ENCODE data around the gene LUC7L3.

The LUC7L3 gene

DNA sequence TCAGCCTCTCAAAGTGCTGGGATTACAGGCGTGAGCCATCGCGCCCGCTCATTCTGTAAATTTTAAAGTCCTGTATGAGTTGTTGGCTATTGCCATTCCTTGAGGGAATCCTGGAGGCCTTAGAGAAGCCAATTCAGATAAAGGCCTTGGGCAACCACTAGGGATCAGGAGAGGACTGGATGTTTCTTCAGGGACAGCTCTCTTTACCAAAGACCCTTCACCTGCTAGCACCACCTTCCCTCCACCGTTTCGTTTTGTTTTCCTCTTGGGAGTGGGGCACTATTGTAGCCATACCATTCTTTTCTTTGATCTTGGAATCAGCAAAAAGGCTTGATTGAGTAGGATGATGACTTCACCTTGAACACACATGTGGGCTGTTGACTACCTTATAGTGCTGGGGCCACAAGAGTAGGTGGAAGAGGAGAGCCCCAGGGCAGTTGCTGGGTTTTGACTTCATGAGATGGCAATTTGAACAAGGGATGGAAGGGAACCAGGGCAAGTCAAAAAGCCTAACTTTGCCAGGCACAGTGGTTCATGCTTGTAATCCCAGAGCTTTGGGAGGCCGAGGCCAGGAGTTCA lies 54.9 kb downstream of the LUC7L3 start:
- H3K4me1 Mint-ChIP-seq: peaks cover 4% of the 10 kb centered on the region
- no peak overlapping the region for H3K4me3 Mint-ChIP-seq
- H3K27ac Mint-ChIP-seq: no peak overlapping the region
- TF ChIP-seq, protein P1, sequence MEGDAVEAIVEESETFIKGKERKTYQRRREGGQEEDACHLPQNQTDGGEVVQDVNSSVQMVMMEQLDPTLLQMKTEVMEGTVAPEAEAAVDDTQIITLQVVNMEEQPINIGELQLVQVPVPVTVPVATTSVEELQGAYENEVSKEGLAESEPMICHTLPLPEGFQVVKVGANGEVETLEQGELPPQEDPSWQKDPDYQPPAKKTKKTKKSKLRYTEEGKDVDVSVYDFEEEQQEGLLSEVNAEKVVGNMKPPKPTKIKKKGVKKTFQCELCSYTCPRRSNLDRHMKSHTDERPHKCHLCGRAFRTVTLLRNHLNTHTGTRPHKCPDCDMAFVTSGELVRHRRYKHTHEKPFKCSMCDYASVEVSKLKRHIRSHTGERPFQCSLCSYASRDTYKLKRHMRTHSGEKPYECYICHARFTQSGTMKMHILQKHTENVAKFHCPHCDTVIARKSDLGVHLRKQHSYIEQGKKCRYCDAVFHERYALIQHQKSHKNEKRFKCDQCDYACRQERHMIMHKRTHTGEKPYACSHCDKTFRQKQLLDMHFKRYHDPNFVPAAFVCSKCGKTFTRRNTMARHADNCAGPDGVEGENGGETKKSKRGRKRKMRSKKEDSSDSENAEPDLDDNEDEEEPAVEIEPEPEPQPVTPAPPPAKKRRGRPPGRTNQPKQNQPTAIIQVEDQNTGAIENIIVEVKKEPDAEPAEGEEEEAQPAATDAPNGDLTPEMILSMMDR (IDR thresholded peaks at IDR 0.05; ENCODE audit: unreplicated experiment in 3 of 3): no peak
- peaks cover 3% of the 10 kb centered on the region for H3K27me3 Mint-ChIP-seq (ENCODE audit: low read depth)
- H3K9me3 Mint-ChIP-seq: no peaks in the 10 kb centered on the region
- no peaks in the 10 kb centered on the region for H3K36me3 Mint-ChIP-seq (ENCODE audit: low read depth)

DNA sequence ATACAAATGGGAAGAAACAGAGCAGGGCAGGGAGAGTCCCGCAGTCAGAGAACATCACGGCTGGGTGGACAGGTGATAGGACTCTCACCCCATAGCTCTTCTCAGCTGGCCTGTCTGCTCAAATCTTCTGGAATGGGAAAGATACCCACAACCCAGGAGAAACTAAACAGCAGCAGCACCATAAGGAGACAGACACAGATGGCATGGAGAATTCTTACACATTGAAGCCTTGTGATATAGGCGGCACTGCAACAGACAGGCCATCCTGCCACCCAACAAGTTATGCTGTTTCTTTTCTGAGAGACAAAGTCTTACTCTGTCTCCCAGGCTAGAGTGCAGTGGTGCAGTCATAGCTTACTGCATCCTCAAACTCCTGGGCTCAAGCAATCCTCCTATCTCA lies 56.5 kb downstream of the LUC7L3 start:
- H3K27me3 Mint-ChIP-seq (ENCODE audit: low read depth): peaks cover 3% of the 10 kb centered on the region
- H3K4me3 Mint-ChIP-seq: no peak overlapping the region
- no peak overlapping the region for H3K27ac Mint-ChIP-seq
- no peaks in the 10 kb centered on the region for H3K9me3 Mint-ChIP-seq
- TF ChIP-seq, protein P1 (IDR thresholded peaks at IDR 0.05; ENCODE audit: unreplicated experiment in 3 of 3): no peak
- H3K4me1 Mint-ChIP-seq: no peaks in the 10 kb centered on the region
- H3K36me3 Mint-ChIP-seq (ENCODE audit: low read depth): no peaks in the 10 kb centered on the region

DNA sequence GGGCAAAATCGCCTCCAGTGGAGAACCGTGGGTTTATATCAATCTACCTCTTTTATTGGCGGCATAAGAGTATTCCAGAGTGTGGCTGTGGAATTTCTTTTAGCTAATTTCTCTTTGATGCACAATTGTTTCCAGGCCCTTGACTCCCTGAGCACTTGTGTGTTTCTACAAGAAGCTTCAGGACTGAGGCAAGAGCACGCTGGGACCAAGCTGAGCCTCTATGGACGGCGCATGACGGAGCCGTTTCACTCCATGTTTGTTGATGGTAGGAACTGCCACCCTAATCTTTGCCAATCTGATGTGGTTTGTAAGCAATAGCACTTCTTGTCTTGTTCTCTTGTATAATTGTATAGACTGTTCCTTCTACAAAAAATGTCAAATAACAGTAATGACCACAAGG lies 59.1 kb downstream of the LUC7L3 start:
- TF ChIP-seq, protein P1 (IDR thresholded peaks at IDR 0.05; ENCODE audit: unreplicated experiment in 3 of 3): no peak
- Mint-ChIP-seq H3K27me3 (ENCODE audit: low read depth) (peaks cover 1% of the 10 kb centered on the region), H3K27ac (no peak overlapping the region), H3K4me3 (no peak overlapping the region), H3K4me1 (no peaks in the 10 kb centered on the region), H3K9me3 (no peaks in the 10 kb centered on the region), H3K36me3 (ENCODE audit: low read depth) (no peaks in the 10 kb centered on the region)

DNA sequence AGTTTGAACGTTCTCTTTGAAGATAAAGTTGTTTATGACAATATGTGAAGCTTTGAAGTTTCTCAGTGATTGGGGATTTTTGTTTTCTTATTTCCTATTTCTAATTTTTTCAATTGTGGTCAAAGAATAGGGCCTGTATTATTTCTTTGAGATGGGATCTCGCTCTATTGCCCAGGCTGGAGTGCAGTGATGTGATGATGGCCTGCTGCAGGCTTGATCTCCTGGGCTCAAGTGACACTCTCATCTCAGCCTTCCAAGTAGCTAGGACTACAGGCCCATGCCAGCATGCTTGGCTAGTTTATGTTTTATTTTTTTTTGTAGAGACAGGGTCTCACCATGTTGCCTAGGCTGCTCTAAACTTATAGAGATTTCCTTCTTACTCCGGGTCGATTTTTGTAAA lies 59.6 kb downstream of the LUC7L3 start:
- TF ChIP-seq, protein P1 (IDR thresholded peaks at IDR 0.05; ENCODE audit: unreplicated experiment in 3 of 3): no peak
- H3K27ac Mint-ChIP-seq: no peak overlapping the region
- no peaks in the 10 kb centered on the region for H3K27me3 Mint-ChIP-seq (ENCODE audit: low read depth)
- H3K4me1 Mint-ChIP-seq: no peaks in the 10 kb centered on the region
- H3K9me3 Mint-ChIP-seq: no peaks in the 10 kb centered on the region
- no peaks in the 10 kb centered on the region for H3K36me3 Mint-ChIP-seq (ENCODE audit: low read depth)
- no peak overlapping the region for H3K4me3 Mint-ChIP-seq

DNA sequence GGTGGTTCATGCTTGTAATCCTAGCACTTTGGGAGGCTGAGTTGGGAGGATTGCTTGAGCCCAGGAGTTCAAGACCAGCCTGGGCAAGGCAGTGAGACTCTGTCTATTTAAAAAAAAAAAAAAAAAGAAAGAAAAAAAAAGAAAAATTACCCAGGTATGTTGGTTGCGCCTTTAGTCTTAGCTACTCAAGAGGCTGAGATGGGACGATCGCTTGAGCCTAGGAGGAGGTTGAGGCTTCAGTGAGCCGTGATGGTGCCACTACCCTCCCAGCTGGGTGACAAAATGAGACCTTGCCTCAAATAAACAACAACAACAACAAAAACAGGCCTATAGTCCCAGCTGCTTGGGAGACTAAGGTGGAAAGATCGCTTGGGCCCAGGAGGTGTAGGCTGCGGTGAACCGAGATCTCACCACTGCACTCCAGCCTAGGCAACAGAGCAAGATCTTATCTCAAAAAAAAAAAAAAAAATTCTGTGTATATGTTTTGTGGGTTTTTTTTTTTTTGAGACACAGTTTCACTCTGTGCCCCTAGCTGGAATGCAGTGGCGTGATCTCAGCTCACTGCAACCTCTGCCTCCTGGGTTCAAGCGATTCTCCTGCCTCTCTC lies 60.4 kb downstream of the LUC7L3 start:
- Mint-ChIP-seq H3K9me3 (no peaks in the 10 kb centered on the region), H3K27me3 (ENCODE audit: low read depth) (no peaks in the 10 kb centered on the region), H3K4me3 (no peak overlapping the region), H3K27ac (no peak overlapping the region), H3K4me1 (no peaks in the 10 kb centered on the region), H3K36me3 (ENCODE audit: low read depth) (no peaks in the 10 kb centered on the region)
- TF ChIP-seq, protein P1 (IDR thresholded peaks at IDR 0.05; ENCODE audit: unreplicated experiment in 3 of 3): no peak

DNA sequence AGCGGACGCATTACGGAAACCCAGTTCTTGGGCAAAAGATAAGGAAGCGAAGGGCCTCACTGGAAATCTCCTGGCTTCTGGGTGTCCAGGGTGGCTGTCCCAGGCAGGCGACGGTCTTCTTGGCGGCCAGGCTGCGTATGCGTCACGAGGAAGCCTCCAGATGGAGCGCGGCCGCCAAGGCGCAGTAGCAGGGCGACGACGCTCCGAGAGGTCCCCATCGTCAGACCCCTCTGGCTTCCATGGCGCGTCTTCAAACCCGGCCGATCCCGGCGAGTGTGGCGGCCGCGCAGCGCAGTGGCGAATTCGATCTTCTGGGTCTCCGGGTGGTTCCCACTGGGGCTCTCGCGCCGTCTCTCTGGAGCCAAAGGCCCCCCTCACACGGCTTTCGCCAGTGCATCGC lies 61.8 kb downstream of the LUC7L3 start:
- Mint-ChIP-seq H3K27ac (no peak overlapping the region), H3K27me3 (ENCODE audit: low read depth) (no peaks in the 10 kb centered on the region), H3K9me3 (no peaks in the 10 kb centered on the region), H3K36me3 (ENCODE audit: low read depth) (no peaks in the 10 kb centered on the region), H3K4me3 (no peak overlapping the region), H3K4me1 (peaks cover 6% of the 10 kb centered on the region)
- TF ChIP-seq, protein P1 (IDR thresholded peaks at IDR 0.05; ENCODE audit: unreplicated experiment in 3 of 3): no peak

All from nephron (organoid).